Transverse colon (tissue), 4 donors: ENCODE results near the gene CNTN4. TPM values are rescaled to one million over a fixed set of nuclear protein-coding genes. Genes with fewer than 3 reads are reported as not detected.
A peak's percentile ranks its signal among the peaks of the same experiment; 100 is the strongest.

ENCODE experiments used
- DNase-seq: peaks from one replicate; pipeline ENCODE4 v3.0.0-alpha.2; 2019
- H3K27ac ChIP-seq, 4 donors: fragments of 200-600 bp; sonication (generic); 2 replicates each; pipeline ENCODE4 v1.5.1; 2016 to 2018; ENCODE audit warnings: inconsistent platforms in 4 of 4
- H3K27me3 ChIP-seq: fragments of 200-600 bp; sonication (generic); 2 replicates; pipeline ENCODE4 v1.5.1; 2017; ENCODE audit warnings: inconsistent platforms
- H3K36me3 ChIP-seq, 4 donors: fragments of 200-600 bp; sonication (generic); 2 replicates each; pipeline ENCODE4 v1.5.1; 2017 to 2019; ENCODE audit warnings: inconsistent platforms in 4 of 4
- H3K4me1 ChIP-seq, 4 donors: fragments of 200-600 bp; sonication (generic); 2 replicates each; pipeline ENCODE4 v1.5.1; 2017 to 2020; ENCODE audit warnings: inconsistent platforms in 4 of 4
- H3K4me3 ChIP-seq, 4 donors: fragments of 200-600 bp; sonication (generic); 1 replicate in 1 of 4; 2 replicates in 3 of 4; pipeline versions ENCODE4 v1.5.1 to v1.6.1; 2017 to 2019; ENCODE audit warnings: inconsistent platforms in 4 of 4
- H3K9me3 ChIP-seq, 2 donors: fragments of 200-600 bp; sonication (generic); 2 replicates each; pipeline ENCODE4 v1.5.1; 2017 to 2019; ENCODE audit warnings: inconsistent platforms in 2 of 2
- EP300 ChIP-seq: sonication (generic); formaldehyde crosslinking; IDR thresholded peaks from one replicate; pipeline ENCODE4 v1.6.1; 2017; ENCODE audit warnings: antibody characterized with exemption, low read depth
- POLR2A ChIP-seq: fragments of 450-650 bp; IDR thresholded peaks from one replicate; pipeline ENCODE4 v1.6.1; 2016; ENCODE audit warnings: antibody characterized with exemption, mild to moderate bottlenecking, moderate library complexity
- POLR2AphosphoS5 ChIP-seq, 3 donors: sonication (generic); formaldehyde crosslinking; IDR thresholded peaks; one replicate each; pipeline ENCODE4 v1.6.1; 2016; ENCODE audit warnings: antibody characterized with exemption in 3 of 3
- WGBS, 2 donors: methylation state at CpG; one replicate each; pipeline ENCODE4 v1.1.5; 2018; ENCODE audit warnings: low coverage in 1 of 2; 5-methylcytosine and 5-hydroxymethylcytosine counted together
- in situ Hi-C, 4 donors: fragments of 200-750 bp; cut with MboI; loops; one replicate each; pipeline versions ENCODE4 v1.15.0 to v1.15.1; 2017; ENCODE audit warnings: low sequenced_read_pairs in 3 of 4, low pct_ligation_motif_present in 1 of 4, low pct_unique_long_range_greater_than_20kb in 1 of 4
- intact Hi-C: fragments of 100-400 bp; cut with DNase I; formaldehyde crosslinking; loops from one replicate; pipeline ENCODE4 v1.15.1; 2023; ENCODE audit warnings: low total_unique reads
- total RNA-seq, 4 donors: library from RNA; depleted of rRNA; stranded (reverse); fragments of >200 nt; gene quantifications; one replicate each; pipeline ENCODE4 v1.1.0, GENCODE V29; 2016
- TF ChIP-seq, protein P1 (sequence below), 5 experiments: fragments of 200-600 bp in 3 of 5; fragments of 450-650 bp in 2 of 5; sonication (generic) in 3 of 5; IDR thresholded peaks; 1 replicate in 2 of 5; 2 replicates in 3 of 5; pipeline ENCODE4 v1.5.1; 2016 to 2017; ENCODE audit warnings: antibody characterized with exemption in 5 of 5, inconsistent platforms in 3 of 5, mild to moderate bottlenecking in 2 of 5, moderate library complexity in 1 of 5

The CNTN4 gene
- total RNA-seq, 4 donors from 2014 or later = 17.6 to 49.0 (median 17.8) TPM

- Histone ChIP-seq H3K9me3 (no peaks in the 10 kb centered on the region), H3K27ac (no peak overlapping the region), H3K4me1 (no peaks in the 10 kb centered on the region), H3K27me3 (no peaks in the 10 kb centered on the region), H3K4me3 (no peak overlapping the region), H3K36me3 (no peaks in the 10 kb centered on the region)
- TF ChIP-seq POLR2A (no peak), POLR2AphosphoS5 (IDR thresholded peaks at IDR 0.05) (no peak)
- TF ChIP-seq, protein P1, sequence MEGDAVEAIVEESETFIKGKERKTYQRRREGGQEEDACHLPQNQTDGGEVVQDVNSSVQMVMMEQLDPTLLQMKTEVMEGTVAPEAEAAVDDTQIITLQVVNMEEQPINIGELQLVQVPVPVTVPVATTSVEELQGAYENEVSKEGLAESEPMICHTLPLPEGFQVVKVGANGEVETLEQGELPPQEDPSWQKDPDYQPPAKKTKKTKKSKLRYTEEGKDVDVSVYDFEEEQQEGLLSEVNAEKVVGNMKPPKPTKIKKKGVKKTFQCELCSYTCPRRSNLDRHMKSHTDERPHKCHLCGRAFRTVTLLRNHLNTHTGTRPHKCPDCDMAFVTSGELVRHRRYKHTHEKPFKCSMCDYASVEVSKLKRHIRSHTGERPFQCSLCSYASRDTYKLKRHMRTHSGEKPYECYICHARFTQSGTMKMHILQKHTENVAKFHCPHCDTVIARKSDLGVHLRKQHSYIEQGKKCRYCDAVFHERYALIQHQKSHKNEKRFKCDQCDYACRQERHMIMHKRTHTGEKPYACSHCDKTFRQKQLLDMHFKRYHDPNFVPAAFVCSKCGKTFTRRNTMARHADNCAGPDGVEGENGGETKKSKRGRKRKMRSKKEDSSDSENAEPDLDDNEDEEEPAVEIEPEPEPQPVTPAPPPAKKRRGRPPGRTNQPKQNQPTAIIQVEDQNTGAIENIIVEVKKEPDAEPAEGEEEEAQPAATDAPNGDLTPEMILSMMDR (IDR thresholded peaks at IDR 0.05) = peak; percentile 18 to 55 (median 34)
- peak; percentile 11 for DNase-seq
- intact Hi-C loops (no loop called here), in situ Hi-C loops (no loop called here)
- 67 to 85% methylated on average over 14 to 19 of the region's 19 CpGs for WGBS, 2 donors
Observed at GRCh38 chr3:2156244-2156847, 57.7 kb downstream of the CNTN4 start.

DNA sequence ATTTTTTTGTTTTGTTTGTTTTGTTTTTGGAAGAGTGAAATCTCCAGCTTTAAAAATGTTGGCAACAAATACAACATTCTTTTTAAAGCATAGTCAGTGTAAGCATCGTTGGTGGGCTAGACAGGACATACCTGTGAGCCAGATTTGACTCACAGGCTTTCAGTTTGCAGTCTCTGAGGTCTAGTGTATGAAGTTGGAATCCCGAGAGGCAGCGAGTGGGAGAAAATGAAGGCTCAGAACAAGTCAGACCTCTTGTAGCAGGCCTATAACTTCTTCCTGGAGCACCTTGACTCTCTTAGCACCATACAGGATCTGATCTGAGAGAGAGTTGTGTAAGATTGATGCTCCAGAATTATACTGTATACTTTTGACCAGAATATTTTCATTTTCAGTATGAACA, 60.2 kb downstream of the CNTN4 start:
- no peak for DNase-seq
- Histone ChIP-seq H3K4me3 (no peak overlapping the region), H3K27me3 (no peaks in the 10 kb centered on the region), H3K36me3 (no peaks in the 10 kb centered on the region), H3K9me3 (no peaks in the 10 kb centered on the region), H3K27ac (no peak overlapping the region), H3K4me1 (no peaks in the 10 kb centered on the region)
- 72 to 73% methylated on average over 3 of the region's 3 CpGs for WGBS, 2 donors
- no peak for TF ChIP-seq EP300
- TF ChIP-seq POLR2AphosphoS5 (IDR thresholded peaks at IDR 0.05) = no peak
- TF ChIP-seq, protein P1 (IDR thresholded peaks at IDR 0.05) = no peak
- TF ChIP-seq POLR2A = no peak
- in situ Hi-C loops (no loop called here), intact Hi-C loops (no loop called here)

DNA sequence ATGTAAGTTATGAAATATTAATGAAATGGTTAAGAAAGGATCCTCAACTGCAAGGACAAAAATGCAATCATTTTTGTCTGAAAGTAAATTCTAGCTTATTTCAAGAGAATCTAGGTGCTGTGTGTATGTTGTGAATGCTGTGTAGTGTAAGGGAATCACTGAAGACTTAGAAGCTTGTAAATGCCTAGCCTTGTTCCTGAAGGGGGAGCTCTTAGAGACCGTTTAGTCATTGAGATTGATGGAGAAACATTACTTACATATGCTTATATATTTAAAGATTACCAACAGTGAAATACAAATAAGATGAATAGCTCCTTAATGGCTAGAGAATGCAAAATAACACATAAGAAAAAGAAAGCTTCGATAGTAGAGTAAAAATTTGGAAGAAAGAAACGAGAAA, 67.9 kb downstream of the CNTN4 start:
- WGBS, 2 donors = 59 to 72% methylated on average over 3 of the region's 3 CpGs
- H3K9me3 ChIP-seq = no peaks in the 10 kb centered on the region
- in situ Hi-C loops (no loop called here), intact Hi-C loops (no loop called here)
- no peaks in the 10 kb centered on the region for H3K27me3 ChIP-seq
- no peak overlapping the region for H3K4me3 ChIP-seq
- no peak overlapping the region for H3K27ac ChIP-seq
- no peaks in the 10 kb centered on the region for H3K4me1 ChIP-seq
- TF ChIP-seq, protein P1 (IDR thresholded peaks at IDR 0.05) = peak in 2 of 5 experiments; percentile 12 to 14
- TF ChIP-seq POLR2A = no peak
- no peaks in the 10 kb centered on the region for H3K36me3 ChIP-seq
- no peak for DNase-seq

GRCh38 chr3:2172561-2173171, 74.0 kb downstream of the CNTN4 start:
- H3K4me1 ChIP-seq = no peaks in the 10 kb centered on the region
- no peaks in the 10 kb centered on the region for H3K9me3 ChIP-seq
- no peaks in the 10 kb centered on the region for H3K27me3 ChIP-seq
- DNase-seq = no peak
- in situ Hi-C loops = no loop called here
- no peak overlapping the region for H3K4me3 ChIP-seq
- 68 to 77% methylated on average over 4 of the region's 4 CpGs for WGBS, 2 donors
- intact Hi-C loops = no loop called here
- TF ChIP-seq, protein P1 (IDR thresholded peaks at IDR 0.05) = no peak
- TF ChIP-seq POLR2AphosphoS5 (IDR thresholded peaks at IDR 0.05) = no peak
- no peak for TF ChIP-seq POLR2A
- no peak for TF ChIP-seq EP300
- H3K27ac ChIP-seq = no peak overlapping the region
- no peaks in the 10 kb centered on the region for H3K36me3 ChIP-seq
